HT-29 (cell line): ENCODE data around the gene TSEN34. TPM values are rescaled to one million over a fixed set of nuclear protein-coding genes. Genes with fewer than 3 reads are reported as not detected.
"Not testable (repeated sequence)": the region's sequence is repeated elsewhere in the genome, so short reads cannot be mapped to it uniquely, and the experiment has no call there.

ENCODE experiments used
- DNase-seq: peaks from one replicate; pipeline ENCODE4 v3.0.0-alpha.2; 2015; ENCODE audit warnings: low spot score
- total RNA-seq: library from RNA; depleted of rRNA; stranded (reverse); fragments of >200 nt; shearing (Covaris generic); gene quantifications from 2 replicates; pipeline ENCODE4 v1.2.3, GENCODE V29; 2014

The TSEN34 gene
- total RNA-seq, 1 experiment from 2014 or later = 234 TPM

DNA sequence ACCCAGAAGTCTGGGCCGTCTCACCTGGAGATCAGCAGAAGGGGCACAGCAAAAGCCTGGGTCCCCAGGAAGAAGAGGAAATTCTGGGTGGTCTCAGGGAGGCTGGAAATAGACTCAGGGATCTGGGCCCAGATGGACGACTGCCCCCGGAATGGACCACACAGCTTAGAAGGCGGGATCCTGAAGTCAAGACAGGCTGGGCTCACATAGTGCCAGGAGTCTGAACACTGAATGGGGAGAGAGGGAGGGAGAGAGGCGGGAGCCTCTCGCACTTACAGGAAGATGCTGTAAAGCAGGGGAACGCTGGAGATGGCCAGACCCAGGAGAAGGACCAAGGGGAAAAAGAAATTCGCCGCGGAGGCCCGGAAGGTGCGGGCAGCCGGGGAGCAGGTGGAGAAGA is 30.3 kb upstream of the TSEN34 start:
- no peak for DNase-seq

DNA sequence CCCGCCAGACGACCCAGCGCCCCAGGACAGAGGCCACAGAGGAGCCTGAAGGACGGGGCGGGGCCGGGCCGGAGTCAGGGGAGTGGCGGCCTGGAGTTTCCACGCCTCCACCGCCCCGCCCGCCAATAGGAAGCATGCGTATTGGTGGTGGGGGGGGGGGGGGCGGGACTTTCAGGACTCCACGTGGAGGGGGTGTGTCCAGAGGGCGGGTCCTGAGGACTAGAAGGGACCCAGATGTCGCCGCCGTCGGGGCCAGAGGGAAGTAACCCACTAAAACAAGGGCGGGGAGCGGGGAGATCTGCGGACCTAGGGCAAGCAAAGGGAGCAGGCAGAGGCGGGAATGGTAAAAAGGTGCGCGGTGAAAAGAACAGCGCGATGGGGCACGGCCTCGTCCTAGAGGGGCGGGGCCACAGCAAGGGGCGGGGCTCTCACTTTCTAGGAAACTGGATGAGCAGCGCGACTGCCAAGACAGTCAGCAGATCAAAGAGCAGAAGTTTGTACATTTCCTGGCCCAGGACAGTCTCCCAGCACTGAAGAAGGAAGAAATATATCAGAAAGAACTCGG is 28.8 kb upstream of the TSEN34 start:
- peak; percentile 95 for DNase-seq

DNA sequence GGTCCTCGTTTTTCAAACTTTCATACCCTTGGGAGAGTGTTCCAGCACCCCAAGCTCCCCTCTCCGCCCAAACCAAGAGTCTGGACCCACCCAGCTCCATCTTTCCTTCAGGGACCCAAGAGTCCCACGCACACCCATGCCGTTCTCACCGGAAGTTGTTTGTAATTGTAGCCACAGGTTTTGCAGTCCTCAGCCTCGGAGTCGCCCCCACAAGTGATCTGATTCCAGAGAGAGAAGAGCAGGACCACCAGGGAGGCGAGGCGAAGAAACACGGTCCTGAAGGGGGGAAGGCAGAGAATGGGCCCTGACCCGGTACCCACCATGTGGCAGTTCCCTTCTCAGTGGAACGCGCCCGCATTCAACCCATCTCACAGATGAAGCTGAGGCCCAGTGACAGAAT is 28.2 kb upstream of the TSEN34 start:
- DNase-seq = no peak

DNA sequence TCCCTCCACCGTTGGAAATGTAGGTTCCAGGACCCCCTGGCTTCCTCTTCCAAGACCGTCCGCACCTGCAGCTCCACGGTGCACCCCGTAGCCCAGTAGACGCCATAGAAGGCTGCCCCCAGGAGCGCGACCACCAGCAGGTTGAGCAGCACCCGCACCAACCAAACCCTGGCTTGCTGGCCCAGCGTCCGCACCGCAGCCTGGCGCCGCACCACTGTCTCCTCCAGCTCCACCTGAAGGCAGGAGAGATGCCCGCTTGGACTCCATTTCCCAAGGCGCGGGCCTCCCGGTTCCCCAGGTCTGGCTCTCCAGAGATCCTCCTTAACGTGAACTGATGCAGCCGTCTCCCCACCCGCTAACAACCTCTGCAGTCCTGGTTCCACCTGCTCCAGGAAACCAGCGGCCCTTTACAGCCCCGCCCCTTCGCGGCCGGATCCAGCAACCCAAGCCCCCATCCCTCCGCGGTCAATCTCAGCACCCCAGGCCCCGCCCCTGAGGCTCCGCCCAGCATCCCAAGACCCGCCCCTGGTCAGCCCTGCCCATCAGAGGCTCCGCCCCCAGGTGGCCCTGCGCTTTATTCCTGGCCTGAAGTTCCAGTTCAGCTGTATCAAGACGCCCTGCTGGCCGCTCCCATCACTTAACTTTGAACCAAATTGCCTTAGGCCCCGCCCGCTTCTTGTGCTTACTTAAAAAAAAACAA is 26.6 kb upstream of the TSEN34 start:
- peak; percentile 95 for DNase-seq

DNA sequence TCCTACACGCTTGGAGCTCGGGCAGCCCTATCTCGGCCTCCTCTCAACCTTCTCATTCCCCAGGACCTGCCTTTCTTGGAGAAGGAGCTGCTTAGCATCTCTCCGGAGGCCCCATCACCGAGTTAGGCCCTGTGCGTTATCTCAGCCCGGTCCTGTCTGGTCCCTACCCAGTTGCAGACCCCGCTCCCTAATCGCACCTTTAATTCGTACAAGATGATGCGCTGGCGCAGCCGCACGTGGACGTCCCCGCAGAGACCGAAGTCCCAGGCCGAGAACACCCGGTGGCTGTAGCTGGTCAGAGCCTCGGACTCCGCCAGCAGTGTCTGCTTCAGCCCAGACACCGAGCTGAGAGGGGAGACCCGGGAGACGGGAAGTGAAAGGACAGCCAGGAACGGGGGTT is 25.9 kb upstream of the TSEN34 start:
- no peak for DNase-seq

DNA sequence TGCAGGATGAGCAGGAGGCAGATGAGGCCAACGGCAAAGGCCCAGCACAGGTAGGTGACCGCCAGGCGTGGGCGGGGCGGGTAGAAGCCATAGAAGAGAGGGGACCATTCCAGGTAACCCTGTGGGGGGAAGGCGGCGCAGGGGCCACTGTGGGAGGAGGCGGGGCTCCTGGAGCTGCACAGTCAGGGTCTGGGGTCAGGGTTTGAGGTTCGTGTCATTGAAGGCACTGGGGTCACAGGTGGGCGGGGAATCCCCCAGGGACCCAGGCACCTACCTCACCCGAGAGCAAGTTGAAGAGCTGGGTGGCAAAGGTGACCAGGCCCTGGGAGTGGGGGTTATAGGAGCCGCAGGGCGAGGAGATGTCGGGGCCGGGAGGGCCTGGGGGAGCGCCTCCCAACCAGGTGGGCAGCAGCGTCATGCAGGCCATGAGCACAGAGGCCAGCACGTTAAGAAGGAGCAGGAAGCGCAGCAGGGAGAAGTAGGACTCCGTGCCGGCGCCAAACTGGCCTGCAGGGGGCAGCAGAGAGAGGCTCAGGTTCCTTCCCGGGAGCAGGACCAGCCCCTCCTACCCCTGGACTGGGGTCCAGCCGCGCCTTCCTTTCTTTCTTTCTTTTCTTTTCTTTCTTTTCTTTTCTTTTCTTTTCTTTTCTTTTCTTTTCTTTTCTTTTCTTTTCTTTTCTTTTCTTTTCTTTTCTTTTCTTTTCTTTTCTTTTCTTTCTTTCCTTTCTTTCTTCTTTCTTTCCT is 22.8 kb upstream of the TSEN34 start:
- DNase-seq = peak; percentile 98

DNA sequence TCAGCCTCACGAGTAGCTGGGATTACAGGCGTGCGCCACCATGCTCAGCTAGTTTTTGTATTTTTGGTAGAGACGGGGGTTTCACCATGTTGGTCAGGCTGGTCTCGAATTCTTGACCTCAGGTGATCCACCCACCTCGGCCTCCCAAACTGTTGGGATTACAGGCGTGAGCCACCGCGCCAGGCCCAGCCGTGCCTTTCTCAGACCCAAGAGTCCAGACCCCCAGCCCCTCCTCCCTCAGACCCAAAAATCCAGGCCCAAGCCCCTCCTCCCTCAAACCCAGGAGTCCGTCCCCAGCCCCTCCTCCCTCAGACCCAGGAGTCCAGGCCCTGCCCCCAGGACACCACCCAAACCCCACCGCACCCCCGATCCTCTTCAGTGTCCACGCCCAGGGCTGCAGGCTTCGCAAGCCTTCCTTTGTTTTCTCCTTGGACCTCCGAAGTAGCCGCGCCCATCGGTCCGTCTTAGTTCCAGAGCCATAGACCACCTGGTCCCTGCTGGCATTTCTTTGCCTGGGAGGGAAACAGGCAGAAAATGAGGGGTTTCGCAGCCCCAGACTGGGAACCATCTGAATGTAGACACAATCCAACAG is 21.9 kb upstream of the TSEN34 start:
- no peak for DNase-seq

DNA sequence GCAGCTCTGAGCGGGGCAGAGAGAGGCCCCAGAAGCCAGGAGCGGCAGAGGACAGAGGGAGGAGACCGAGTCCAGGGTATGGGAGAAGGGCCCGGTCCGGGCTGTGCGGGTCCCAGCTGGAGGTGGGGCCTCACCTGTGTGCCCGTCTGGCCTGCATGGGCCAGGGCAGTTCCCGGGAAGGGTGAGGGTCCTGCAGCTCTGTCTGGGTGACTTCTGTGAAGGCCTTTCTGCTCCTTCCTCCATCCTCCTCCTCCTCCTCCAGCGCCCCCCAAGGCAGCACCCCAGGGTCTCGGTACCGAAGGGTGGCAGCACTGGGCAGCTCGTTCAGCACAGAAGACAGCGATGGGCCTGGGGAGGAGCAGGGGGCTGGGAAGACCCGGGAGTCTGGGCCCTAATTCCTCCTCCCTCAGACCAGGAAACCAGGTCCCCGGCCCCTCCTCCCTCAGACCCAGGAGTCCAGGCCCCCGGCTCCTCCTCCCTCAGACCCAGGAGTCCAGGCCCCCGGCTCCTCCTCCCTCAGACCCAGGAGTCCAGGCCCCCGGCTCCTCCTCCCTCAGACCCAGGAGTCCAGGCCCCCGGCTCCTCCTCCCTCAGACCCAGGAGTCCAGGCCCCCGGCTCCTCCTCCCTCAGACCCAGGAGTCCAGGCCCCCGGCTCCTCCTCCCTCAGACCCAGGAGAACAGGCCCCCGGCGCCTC is 19.2 kb upstream of the TSEN34 start:
- not testable (repeated sequence) for DNase-seq

DNA sequence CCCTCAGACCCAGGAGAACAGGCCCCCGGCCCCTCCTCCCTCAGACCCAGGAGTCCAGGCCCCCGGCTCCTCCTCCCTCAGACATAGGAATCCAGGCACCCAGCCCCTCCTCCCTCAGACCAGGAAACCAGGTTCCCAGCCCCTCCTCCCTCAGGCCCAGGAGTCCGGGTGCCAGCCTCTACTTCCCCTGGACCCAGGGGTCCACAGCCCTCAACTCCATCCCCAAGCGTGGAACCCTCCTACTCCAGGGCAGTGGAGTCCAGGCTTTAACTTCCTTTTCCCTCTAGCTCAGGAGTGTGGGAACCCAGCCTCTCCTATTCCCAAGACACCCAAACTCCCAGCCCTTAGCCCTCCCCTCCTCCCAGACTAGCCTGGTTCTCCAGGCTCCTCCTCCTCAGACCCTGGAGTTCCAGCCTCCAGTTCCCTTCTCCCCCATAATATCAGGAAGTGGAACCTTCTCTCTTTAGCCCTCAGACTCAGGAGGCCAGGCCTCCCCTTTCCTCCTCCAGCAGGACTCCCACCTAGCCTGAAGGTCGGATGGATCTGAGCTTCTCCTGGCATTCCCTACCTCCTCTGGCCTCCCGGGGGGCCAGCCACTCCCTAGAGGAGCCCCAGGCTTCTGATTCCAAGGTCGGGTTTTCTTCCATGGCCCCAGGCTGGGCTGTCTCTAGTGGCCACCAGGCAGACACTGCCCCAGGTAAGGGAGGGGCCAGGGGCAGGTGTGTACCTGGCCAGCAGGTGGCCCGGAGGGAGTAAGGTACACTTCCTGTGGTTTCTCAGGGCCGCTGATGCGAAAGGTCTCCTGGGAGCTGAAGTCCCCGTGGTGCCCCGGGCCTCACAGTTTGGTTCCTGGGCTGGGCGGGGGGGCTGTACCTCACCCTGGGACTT is 18.4 kb upstream of the TSEN34 start, which contains the start of gene TMC4:
Gene TMC4 (minus strand): TSS at position 690 of the 888 bp plus-strand sequence. CDS start 43 bp downstream, at position 647.
- DNase-seq = peak; percentile 98

DNA sequence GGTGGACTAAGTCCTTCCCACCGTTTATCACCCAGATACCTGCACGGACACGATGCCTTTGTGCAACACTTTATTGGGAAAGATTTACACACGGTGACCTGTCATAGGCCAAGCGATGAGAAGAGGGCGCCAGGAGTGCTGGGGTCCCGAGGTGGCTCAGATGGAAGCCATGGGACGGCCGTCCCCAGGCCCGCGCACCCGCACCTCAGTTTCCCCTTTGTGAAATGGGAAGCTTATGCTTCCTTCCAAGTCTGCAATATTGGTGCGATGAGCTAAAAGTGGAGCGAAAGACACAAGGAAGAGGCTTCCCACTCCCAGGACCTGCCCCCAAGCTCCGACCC is 17.8 kb upstream of the TSEN34 start:
- DNase-seq = no peak

DNA sequence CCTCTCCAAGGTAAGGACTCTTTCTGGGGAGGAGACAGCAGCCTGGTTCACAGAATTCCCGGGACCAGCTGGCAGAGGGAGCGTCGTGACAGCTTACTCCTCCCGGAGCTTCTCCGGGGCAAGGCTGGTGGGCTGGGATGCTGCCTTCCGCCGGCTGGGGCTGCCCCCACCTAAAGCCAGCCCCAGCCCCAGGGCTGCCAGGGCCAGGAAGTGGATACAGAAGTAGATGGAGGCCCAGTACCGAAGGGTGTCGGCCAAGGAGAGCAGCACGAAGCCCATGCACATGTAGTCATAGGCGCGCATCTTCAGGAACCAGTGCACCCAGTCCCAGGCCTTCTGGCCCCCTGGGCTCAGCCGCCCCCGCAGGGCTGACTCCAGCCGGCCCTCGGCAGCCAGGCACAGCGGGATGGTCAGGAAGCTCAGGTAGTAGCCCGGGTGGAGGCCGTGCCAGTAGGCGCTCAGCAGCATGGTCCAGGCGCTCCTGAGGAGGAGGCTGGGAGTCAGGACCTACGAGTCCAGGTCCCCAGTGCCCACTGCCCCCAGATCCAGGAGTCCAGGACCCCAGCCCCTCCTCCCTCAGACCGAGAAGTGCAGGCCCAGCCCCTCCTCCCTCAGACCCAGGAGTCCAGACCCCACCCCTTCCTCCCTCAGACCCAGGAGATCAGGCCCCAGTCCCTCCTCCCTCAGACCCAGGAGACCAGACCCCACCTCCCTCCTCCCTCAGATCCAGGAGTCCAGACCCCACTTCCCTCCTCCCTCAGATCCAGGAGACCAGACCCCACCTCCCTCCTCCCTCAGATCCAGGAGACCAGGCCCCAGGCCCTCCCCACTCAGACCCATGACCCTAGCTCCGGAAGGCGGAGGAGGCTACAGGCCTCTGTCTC is 16.9 kb upstream of the TSEN34 start:
- no peak for DNase-seq

DNA sequence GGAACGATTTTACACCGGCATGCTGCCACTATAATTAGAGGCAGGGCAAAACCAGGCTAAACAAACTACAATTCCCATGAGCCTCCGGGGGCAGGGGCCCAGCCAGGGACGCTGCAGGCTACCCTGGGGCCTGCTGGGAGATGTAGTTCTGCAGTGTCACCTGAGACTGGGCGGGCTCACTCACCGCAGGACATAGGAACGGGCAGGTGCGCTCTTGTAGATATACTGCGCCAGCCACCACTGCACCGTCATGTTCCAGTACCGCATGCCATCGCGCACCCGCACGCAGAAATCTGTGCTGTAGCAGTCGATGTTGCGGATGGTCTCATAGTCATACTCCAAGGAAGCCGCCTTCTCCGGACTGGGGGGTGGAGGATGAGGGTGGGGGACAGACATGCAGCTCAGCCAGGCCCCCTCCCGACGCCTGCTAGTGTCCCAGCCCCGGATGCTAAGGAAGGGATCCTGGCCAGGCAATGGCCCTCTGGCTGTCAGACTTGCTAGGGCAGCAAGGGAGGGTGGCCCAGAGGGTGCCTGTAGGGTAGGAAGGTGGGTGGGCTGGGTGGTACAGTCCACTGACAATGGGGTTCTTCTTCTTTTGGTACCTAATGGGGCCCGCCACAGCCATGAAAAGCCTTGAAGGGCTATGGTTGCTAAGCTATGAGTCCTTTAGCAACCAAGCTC is 12.4 kb upstream of the TSEN34 start:
- DNase-seq = peak; percentile 63

DNA sequence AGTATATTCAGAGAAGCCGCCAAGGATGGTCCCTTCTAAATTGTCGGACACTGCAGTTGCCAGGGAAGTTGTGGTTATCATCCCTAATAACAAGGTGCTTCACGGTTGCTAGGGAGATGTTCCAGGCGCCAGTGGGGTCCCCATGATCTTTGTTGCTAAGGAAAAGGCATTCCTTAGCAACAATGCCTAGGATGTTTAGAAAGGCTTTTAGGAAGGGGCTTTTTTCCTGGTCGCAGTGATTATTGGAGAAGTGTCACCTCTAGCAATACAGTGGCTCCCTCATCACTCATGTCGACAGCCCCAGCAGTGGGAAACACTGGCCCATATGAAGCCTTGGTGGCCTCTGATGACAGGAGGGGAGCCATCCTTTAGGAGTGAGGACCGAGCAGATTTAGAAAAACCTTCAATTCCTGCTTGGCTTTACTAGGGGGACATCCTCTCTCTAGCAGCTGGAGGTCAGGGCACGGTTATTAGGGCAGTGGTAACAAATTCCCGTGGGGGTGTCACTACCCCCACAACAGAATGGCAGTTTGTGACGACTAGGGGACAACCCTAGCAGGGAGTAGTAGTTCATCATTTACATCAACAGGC is 11.8 kb upstream of the TSEN34 start:
- DNase-seq = no peak

DNA sequence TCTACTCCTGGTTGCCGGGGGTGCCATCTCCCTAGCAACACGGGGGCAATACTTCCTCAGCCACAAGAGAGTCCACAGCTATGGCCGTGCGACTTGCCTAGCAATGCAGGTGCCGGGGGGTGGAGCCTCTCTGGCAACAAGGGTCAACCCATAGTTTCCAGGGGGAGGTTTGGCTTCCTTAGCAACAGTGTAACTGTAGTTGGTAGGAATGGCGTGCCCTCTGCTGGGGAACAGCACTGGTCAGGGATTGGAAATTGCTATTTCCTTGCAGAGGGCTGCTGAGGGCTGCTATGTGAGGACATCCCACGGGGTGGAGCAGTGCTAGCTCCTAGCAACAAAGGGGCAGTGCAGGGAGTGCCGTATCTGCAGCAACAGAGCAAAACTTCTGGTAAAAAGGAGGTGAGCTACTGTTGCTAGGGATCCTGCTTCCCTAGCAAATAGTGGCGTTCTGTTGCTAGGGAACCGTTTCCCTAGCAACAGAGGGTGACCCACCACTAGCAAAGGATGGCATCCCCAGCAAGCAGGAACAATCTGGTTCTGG is 11.1 kb upstream of the TSEN34 start:
- DNase-seq = peak; percentile 99

DNA sequence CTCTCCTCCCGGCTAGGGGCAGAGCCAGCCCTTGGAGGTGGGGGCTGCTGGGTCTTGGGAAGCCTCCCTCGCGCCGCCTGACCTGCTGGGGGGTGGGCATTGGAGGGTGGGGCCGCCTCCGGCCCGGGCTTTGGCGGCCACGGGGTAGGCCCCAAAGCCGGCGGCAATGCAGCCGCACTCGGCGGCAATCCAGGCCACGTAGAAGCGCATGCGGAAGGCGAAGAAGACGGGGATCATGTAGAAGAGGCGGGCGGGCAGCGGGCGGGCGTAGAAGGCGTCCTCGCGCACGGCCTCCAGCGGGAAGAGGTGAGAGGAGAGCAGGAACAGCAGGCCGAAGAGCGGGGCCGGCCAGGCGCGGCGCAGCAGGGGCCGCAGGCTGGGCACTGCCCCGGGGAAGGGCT is 10.4 kb upstream of the TSEN34 start:
- DNase-seq = no peak

DNA sequence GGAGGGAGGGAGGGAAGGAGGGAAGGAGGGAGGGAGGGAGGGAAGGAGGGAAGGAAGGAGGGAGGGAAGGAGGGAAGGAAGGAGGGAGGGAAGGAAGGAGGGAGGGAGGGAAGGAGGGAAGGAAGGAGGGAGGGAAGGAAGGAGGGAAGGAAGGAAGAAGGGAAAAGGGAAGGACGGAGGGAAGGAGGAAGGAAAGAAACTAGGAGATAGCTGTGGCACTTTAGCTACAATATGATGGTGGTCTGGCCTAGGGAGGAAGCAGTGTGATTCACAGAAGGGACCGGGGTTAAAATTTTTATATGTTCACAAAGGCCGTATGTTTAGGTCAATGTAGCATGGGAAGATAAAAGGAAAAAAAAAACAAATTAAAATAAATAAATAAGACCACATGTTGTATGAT is 9.2 kb upstream of the TSEN34 start:
- DNase-seq = not testable (repeated sequence)

DNA sequence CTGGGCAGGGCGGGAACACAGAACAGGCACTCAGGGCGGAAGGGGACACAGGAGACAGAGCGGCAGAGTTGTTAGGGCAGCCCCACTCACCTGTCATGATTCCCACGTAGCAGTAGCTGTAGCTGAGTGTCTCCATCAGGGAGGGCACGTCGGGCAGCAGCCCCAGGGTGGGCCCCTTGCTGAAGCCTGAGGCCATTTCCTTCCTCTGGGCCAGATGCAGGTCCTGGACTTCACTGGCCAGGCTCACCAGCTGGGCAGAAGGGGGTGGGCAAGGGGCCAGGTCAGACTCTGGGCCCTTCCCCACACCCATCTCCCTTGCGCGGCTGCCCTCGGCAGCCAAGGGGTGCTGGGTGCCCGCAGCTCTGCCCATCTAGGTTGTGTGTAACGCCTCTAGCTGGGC is 7.7 kb upstream of the TSEN34 start:
- DNase-seq = no peak

DNA sequence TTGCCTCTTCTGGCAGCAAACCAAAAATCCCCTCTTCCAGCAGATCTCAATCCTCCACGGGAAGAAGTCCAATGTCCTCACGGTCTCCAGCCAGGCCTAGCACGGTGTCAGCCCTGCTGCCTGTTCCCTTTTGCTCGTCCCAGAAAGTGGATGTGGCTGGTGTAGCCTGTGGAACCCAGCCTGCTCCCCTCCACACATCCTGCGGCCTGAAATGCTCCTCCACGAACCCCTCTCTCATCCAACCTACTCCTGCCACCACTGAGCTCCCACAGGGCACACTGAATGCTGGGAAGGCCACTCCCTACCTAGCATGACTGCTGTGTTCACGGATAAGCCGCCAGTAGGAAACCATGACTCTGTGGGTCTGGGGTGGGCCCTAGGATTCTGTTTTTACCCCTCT is 4.8 kb upstream of the TSEN34 start:
- DNase-seq = no peak

DNA sequence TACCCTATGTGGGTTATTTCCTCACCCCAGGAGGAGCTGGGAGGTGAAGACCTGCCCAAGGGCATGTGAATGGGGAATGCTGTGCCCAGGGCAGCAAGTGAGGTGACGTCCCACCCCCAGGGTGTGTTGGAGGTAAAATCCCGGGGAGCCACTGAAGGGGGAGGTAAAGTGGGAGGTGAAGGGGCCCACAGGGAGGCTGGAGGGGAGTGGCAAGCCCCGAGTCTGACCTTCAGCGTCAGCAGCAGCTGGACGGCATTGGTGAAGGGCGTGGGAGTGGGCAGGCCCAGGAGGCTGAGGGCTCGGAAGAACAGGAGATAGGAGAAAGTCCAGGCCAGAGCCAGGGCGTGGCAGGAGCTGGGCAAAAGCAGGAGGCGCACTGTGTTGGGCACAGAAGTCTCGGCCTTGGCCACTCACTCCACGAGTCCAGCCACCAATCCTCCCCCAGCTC is 4.2 kb upstream of the TSEN34 start:
- no peak for DNase-seq
